Measurements from ENCODE around the gene MTX1.
"Not testable (repeated sequence)": the region's sequence is repeated elsewhere in the genome, so short reads cannot be mapped to it uniquely, and the experiment has no call there.

Gene MTX1, protein sequence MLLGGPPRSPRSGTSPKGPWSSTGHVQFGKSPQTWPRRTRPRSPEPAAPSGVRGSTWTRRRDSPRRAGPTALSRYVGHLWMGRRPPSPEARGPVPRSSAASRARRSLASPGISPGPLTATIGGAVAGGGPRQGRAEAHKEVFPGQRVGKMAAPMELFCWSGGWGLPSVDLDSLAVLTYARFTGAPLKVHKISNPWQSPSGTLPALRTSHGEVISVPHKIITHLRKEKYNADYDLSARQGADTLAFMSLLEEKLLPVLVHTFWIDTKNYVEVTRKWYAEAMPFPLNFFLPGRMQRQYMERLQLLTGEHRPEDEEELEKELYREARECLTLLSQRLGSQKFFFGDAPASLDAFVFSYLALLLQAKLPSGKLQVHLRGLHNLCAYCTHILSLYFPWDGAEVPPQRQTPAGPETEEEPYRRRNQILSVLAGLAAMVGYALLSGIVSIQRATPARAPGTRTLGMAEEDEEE

DNA sequence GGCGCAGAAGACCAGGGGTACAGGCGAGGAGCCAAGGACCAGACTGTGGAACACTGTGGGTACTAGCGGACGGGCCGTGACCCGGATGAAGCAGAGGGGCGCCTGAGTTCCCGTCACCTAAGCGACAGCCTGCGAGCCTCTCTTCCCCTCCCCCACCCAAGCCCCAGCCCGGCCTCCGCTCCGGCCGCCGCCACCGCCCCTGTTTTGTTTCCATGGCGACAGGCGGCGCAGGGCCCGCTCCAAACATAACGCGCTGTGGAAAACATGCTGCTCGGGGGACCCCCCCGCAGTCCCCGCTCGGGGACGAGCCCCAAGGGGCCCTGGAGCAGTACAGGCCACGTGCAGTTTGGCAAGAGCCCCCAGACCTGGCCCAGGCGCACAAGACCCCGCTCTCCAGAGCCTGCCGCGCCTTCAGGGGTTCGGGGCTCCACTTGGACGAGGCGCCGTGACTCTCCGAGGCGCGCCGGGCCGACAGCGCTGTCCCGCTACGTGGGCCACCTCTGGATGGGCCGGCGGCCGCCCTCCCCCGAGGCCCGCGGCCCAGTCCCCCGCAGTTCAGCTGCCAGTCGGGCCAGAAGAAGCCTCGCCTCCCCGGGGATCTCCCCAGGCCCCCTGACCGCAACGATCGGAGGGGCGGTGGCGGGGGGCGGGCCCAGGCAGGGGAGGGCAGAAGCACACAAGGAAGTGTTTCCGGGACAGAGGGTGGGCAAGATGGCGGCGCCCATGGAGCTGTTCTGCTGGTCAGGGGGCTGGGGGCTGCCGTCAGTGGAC, at the start of gene MTX1:
MTX1 (plus strand) TSS at position 155 of the 771 bp plus-strand sequence; CDS start at position 265, 110 bp downstream.
- peak; percentile 42 to 84 (median 60) for DNase-seq

DNA sequence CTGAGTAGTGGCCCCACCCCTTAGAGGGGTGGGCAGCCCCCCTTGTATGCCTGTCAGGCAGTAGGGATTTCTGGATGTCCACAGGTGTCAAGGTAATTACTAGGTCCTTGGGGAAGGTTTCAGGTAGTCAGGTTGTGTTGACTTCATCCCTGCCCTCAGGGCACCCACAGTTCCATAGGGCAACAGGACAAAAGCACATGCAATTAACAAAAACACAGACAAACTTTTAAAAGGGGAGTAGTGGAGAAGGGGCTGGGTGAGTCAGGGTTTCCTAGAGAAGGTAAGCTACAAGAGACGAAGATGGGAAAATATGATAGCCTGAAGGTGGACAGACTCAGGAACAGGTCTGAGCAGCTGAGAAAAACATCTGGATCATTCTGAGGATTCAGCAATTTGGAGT, 49.5 kb upstream of the MTX1 start:
- DNase-seq: no peak

DNA sequence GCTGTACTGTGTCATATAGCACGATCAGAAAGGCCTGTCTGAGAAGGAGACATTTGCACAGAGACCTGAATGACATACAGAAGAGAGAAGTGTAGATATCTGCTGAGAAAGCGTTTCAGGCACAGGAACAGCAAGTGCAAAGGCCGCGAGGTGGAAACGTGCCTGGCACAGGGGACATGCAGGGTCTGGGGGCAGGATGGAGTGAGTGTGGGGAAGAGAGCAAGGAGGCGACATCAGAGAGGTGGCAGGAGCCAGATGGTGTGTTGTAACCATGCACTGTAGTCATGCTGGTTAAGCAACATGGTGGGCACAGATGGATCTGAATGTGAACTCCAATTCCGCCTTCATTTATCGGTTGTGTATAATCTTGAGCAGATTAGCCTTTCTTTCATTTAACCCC, 48.4 kb upstream of the MTX1 start:
- no peak for DNase-seq

DNA sequence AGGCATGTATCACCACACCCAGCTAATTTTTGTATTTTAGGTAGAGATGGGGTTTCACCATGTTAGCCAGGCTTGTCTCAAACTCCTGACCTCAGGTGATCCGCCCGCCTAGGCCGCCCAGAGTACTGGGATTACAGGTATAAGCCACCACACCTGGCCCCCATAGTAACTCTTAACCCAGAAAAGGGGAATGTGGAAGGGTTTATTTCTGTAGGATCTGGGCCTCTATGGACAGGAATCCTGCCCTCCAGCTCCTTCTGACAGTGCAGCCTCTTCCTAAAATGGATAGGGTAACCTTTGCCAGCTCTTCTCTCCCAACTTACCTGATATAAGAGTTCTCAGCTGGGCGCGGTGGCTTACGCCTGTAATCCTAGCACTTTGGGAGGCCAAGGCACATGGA, 45.9 kb upstream of the MTX1 start:
- not testable (repeated sequence) for DNase-seq

DNA sequence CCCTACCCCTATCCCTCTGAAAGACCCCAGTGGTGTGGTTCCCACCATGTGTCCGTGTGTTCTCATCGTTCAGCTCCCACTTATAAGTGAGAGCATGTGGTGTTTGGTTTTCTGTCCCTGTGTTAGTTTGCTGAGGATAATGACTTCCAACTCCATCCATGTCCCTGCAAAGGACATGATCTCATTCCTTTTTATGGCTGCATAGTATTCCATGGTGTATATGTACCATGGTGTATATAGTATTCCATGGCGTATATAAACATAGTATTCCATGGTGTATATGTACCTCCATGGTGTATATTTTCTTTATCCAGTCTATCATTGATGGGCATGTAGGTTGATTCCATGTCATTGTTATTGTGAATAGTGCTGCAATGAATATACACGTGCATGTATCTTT, 44.7 kb upstream of the MTX1 start:
- not testable (repeated sequence) for DNase-seq

DNA sequence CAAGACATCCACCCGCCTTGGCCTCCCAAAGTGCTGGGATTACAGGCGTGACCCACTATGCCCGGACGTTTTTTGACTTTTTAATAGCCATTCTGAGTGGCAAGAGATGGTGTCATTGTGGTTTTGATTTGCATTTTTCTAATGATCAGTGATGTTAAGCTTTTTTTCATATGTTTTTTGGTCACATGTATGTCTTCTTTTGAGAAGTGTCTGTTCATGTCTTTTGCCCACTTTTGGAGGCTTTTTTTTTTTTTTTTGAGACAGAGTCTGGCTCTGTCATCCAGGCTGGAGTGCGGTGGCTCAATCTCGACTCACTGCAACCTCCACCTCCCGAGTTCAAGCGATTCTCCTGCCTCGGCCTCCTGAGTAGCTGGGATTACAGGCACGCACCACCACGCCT, 43.9 kb upstream of the MTX1 start:
- DNase-seq: not testable (repeated sequence)

DNA sequence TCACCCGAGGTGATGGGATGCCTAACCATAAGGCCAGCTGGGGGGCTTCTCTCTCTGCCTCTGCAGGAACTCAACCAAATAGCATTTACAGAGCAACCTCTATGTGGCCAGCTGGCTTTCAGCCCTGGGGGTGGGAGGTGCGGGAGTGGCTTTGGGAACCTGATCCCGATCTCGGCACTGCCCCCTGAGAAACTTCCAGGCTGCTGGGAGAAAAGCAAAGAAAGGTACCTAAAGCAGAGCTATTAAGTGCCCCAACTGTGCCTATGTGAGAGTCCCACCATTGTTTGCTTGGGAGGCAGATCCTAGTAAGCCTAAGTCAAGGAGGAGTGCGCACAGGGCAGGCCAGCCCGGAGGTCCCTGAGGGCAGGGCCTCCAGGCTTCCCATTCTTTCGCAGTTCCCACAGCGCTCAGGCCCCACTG, 42.4 kb upstream of the MTX1 start:
- no peak for DNase-seq

DNA sequence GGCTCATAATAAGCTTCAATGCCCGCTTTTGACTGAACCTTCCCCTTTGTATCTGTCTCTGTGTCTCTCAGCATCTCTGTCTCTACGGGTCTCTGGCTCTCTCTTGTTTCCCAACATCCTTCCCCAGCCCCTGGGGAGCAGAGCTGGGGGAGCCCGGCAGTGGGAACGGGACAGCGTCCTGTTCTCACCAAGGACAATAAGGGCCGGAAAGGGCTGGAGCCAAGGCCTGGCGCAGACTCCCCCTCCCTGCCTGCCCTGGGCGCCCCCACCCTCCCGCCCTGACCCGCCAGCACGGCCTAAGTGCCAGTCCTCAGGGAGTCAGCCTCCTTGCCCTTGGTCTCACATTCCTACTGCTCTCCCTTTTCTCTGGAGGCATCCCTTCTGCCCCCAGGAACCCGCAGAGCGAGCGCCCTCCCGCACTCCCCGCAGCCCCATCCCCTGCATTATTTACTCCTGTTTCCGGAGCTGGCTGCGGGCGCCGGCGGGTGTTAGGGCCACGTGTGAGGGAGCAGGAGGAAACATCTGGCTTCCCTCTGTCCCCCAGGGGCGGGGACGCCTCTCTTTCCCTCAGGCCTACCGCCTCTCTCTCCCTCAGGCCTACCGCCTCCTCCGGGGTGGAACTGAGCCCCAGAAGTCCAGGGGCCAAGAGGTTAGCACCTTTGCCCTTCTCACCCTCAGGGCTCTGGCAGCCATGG, 41.9 kb upstream of the MTX1 start:
- no peak for DNase-seq

DNA sequence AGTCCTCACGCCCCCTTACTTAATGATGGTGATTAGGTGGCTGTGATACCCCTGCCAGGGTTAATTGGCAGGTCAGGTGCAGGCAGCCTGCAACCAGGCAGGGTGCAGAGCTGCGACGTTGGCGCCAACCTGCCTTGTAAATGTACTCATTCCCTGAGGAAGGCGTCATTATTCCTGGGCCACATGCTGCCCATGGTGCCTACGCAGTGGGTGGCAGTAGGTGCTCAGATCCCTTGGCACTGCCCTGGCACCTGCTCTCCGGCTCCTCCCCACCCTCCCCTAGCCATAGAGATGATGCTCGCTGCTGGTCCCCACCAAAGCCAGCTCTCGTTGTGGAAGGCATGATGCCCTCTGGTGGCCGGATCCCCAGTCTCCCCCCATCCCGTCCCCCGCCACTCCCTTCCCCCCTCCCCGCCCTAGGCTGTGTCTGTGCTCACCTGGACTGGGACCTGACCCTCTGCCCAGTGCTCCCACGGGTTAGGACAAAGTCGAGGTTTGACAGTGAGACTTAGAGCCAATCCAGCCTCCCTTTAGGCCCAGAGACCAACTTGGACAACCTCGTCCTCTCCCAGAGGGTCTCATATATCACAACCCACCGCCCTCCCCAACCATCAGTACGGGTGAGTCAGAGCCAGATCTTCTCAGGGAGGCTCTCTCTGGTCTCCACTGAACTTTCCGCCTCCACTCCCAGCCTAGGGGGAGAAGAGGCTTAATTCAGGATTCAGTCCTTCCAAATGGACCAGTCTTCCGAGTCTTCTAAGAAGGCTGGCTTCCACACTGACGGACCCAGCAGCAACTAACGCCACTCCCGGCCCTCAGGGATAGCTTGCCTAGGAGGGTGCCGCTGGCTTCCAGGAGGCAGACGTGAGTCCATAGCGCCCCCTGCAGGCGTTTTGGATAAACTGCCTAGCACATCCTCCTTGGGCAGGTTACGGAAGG, 41.1 kb upstream of the MTX1 start:
- peak; percentile 52 to 84 (median 81) for DNase-seq

DNA sequence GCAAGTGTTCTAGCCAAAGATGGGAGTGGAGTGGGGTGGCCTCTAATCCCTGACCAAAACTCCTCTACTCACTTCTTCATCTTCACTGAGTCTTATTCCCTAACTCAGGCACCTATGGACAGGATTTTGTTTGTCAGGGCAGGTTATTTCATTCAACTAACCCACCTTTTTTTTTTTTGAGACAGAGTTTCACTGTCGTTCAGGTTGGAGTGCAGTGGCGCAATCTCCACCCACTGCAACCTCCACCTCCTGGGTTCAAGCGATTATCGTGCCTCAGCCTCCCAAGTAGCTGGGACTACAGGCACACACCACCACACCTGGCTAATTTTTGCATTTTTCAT, 40.4 kb upstream of the MTX1 start:
- not testable (repeated sequence) for DNase-seq

DNA sequence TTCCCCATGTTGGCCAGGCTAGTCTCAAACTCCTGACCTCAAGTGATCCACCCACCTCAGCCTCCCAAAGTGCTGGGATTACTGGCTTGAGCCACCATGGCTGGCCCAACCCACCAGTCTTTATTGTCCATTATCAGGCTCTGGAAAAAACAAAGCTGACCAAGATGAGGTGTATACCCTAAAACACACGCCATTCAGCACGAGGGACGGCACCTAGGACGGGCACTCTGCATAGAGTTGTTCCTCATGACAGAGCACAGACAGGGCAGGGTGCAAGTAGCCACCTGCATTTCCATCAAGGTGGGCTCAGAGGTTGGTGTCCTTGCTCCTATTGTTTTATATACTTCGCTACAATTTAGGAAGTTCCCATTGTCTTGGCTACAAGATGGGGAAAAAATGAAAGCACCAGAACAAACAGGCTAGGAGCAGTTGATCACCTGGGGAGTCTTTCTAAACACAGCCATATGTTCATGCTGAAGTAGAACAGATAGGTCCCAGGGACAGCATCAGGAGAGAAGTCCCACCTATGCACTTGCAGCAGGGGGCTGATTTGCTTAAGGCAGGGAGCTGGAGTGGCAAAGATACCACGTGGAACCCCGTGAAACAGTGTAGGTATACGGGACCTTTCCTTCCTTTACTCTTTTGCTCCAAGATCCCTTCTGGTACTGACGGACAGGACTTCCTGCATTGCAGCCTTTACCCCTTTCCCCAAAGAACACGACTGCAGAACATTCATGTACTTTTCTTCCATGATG, 39.9 kb upstream of the MTX1 start:
- DNase-seq: no peak

DNA sequence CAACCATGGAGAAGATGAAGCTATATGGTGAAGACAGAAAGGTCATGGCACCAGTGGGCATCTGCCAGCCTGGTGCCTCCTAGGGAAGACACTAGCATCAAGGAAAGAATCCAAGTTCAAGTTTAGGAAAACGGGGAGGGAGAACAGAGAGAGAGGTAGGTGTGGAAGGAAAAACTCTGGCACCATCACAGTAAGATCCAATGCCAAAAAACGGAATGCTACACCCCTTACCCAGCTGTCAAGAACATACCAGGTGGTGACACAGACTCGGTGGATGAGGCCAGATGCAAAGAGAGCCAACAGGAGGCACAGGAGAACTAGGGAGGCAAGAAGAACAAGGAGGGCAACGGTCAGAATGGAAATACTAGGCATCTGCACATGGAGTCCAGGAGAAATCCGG, 39.0 kb upstream of the MTX1 start:
- no peak for DNase-seq

DNA sequence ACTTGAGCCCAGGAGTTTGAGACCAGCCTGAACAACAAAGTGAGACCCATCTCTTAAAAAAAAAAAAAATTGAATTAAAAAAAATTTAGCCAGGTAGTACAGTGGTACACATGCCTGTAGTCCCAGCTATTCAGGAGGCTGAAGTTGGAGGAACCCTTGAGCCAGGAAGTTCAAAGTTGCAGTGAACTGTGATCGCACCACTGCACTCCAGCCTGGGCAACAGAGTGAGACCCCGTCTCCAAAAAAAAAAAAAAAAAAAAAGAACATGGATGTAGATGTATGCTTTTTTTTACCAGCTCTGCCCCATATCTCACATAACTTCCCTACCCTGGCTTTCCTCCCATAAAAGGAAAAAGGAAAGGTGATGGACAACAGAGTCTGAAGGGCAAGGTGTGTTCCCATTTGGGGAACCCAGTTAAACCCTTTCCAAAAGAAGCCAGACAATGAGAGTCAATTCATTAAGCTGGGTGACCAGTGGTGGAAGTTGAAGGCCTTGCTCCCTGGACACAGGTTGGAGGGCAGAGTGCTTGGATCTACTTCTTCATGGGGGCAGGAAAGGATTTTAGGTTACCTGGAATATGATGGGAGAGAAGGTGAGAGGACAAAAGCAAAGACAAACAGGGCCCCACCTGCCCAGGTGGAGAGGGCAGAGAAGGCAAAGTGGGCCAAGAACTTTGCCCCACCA, 38.3 kb upstream of the MTX1 start:
- no peak for DNase-seq

DNA sequence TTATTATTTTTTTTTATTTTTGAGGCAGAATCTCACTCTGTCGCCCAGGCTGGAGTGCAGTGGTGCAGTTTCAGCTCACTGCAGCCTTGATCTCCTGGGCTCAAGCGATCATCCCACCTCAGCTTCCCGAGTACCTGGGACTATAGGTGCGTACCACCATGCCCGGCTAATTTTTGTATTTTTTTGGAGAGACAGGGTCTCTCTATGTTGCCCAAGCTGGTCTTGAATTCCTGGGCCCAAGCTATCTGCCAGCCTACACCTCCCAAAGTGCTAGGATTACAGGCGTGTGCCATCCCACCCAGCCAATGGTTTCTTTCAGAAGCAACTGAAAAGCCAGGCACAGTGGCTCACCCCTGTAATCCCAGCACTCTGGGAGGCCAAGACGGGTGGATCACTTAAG, 37.7 kb upstream of the MTX1 start:
- DNase-seq: no peak

DNA sequence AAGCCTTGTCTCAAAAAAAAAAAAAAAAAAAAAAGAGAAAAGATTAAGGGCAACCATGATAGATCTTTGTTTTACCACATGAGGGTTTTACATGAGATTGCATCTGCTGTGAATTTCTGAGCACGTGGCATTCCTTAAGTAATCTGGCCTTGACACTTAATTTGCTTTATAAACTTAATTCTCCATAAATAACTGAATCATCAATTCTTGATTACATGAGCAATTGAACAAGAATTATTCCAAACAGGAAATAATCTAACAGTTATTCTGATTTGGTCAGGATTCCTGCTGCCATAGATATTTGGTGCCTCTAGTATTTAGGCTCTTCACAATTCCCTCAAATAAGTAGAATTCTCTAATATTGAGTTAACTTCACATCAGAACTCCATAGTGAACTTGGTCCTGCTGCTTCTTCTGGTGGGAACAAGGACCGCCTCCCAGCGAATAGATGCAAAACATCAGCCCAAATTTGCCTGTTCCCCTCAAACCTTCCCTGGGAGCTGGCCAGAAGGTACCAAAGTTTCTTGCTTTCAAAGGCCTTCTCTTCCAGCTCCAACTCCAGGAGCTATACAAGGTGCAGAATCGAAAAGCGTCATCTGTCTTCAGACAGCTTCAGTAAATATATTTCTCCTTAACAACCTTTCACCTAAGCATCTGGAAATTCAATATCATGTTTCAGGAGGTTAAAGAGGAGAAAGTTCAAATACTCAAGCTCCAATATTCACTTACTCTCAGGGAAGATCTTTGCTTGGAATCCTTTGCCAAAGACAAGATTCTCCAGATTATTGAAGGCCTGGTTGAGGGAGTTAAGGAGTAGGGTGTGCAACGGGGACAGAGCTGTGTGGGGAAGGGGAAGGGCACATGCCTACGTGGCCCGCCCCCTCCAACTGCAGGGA, 36.4 kb upstream of the MTX1 start:
- DNase-seq: no peak

DNA sequence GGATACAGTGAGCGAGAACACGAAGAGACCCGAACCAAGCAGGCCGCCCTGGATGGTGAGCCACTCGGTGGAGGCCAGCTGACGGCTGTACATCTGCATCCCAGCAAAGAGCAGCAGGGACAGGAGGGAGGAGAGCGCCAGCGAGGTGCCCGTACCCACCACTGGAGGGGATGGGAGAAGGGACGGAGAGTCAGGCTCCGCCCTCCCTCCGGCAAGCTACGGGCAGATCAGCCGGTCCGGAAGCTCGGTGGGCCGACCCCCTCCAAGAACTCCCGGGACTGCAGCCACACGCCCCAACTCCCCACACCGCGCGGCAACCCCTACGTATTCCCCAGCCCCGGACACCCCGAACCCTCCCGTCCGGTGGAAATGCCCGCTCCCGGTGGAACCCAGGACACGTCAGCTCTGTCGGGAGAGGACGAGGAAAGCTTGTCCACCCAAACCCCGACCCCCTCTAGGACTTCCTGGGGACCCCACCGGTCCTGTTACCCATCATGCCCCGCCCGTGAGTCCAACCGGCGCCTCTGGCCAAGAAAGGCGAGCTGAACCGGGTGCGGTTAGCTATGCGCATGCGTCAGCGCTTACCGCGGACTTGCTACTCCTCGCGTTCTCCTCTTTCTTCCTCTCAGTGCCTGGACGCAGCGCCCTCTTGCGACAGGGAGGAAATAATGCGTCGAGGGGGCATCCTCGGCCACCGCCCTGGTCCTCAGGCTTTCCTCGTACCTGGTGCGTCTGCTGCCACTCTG, 35.6 kb upstream of the MTX1 start, which contains the start of gene KRTCAP2:
KRTCAP2 (minus strand) TSS at position 573 of the 746 bp plus-strand sequence; CDS start at position 493, 80 bp downstream.
- DNase-seq: peak; percentile 86 to 90 (median 87)

DNA sequence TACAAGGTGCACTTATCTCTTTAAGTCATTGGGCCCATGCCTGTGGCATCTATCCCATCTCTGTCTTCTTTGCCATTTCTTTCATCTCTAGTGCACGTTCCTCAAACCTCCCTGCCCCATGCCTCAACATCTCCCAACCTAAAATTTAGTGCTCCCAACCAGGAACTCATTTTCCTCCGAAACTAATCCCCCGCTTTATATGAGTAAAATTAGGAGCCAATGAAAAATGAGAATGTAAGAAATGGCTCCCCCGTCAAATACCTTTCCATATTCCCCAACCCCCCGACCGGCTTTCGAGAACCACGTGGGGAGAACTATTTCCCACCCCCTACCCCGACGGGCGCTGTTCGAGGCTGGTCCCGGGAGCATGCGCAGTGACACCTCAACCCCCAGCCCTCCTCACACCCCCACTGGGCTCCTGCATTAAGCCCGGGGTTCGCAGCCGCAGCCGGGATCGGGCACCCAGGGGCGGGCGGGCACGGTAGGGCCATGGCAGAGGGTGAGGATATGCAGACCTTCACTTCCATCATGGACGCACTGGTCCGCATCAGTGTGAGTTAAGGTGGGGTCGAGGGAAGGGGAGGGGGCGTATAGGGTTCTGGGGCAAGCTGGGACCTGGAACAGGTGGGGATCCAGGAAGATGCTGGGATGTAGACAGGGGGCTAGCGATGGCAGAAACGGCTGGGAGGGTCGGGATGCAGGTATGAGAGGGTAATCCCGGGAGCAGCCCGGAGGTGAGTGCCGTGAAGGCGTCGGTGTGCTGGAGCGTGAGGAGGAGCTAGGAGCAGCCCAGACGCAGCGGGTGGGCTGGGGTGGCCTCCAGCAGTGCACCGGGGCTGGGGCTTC, 34.8 kb upstream of the MTX1 start, which contains the start of gene TRIM46:
TRIM46 (plus strand) TSS at position 372 of the 846 bp plus-strand sequence; CDS start at position 490, 118 bp downstream.
- peak in 3 of 4 experiments; percentile 22 to 39 (median 26) for DNase-seq

All from activated naive CD4-positive, alpha-beta T cell (primary cell).